Esophagus muscularis mucosa (tissue), 4 donors: ENCODE measurements around the gene THUMPD2. TPM values are rescaled to one million over a fixed set of nuclear protein-coding genes. Genes with fewer than 3 reads are reported as not detected.

Source experiments
- DNase-seq: peaks from one replicate; pipeline ENCODE4 v3.0.0-alpha.2; 2017; ENCODE audit errors: extremely low spot score
- H3K27ac ChIP-seq, 4 donors: fragments of 200-600 bp; sonication (generic); replicated peaks in 1 of 4; 1 replicate in 3 of 4; 2 replicates in 1 of 4; pipeline ENCODE4 v1.5.1; 2016 to 2019; ENCODE audit warnings: mild to moderate bottlenecking in 1 of 4
- H3K27me3 ChIP-seq, 4 donors: fragments of 200-600 bp; sonication (generic); one replicate each; pipeline versions ENCODE4 v1.5.1 to v1.6.0; 2016 to 2019
- H3K36me3 ChIP-seq, 4 donors: fragments of 200-600 bp; sonication (generic); one replicate each; pipeline ENCODE4 v1.5.1; 2016 to 2019
- H3K4me1 ChIP-seq, 4 donors: fragments of 200-600 bp; sonication (generic); one replicate each; pipeline ENCODE4 v1.5.1; 2016 to 2019
- H3K4me3 ChIP-seq, 4 donors: fragments of 200-600 bp; sonication (generic); 1 replicate in 2 of 4; 2 replicates in 2 of 4; pipeline ENCODE4 v1.5.1; 2016 to 2019; ENCODE audit warnings: mild to moderate bottlenecking in 4 of 4, moderate library complexity in 1 of 4
- H3K9me3 ChIP-seq, 4 donors: fragments of 200-600 bp; sonication (generic); 1 replicate in 3 of 4; 2 replicates in 1 of 4; pipeline ENCODE4 v1.5.1; 2016 to 2019
- EP300 ChIP-seq: sonication (generic); formaldehyde crosslinking; IDR thresholded peaks from one replicate; pipeline ENCODE4 v1.6.1; 2017; ENCODE audit warnings: antibody characterized with exemption
- POLR2A ChIP-seq: fragments of 450-650 bp; IDR thresholded peaks from one replicate; pipeline ENCODE4 v1.6.1; 2017; ENCODE audit warnings: antibody characterized with exemption, moderate library complexity, mild to moderate bottlenecking, low read depth
- POLR2AphosphoS5 ChIP-seq, 2 donors: sonication (generic); formaldehyde crosslinking; IDR thresholded peaks; one replicate each; pipeline ENCODE4 v1.6.1; 2017; ENCODE audit warnings: antibody characterized with exemption in 2 of 2
- WGBS: methylation state at CpG from one replicate; pipeline ENCODE4 v1.1.5; 2018; 5-methylcytosine and 5-hydroxymethylcytosine counted together
- intact Hi-C: fragments of 100-400 bp; cut with DNase I; formaldehyde crosslinking; loops from one replicate; pipeline ENCODE4 v1.15.1; 2023
- total RNA-seq, 4 donors: library from RNA; depleted of rRNA; stranded (reverse); fragments of >200 nt; gene quantifications; one replicate each; pipeline versions ENCODE4 v1.1.0 to v1.2.1, GENCODE V29; 2016
- TF ChIP-seq, protein P1 (sequence below), 3 experiments: fragments of 200-600 bp in 2 of 3; fragments of 450-650 bp in 1 of 3; sonication (generic) in 2 of 3; IDR thresholded peaks; one replicate each; pipeline ENCODE4 v1.5.1; 2017 to 2019; ENCODE audit warnings: antibody characterized with exemption in 3 of 3, mild to moderate bottlenecking in 2 of 3, moderate library complexity in 1 of 3

The THUMPD2 gene
- total RNA-seq, 4 donors from 2014 or later, result 5.4 to 10.9 (median 9.7) TPM

DNA sequence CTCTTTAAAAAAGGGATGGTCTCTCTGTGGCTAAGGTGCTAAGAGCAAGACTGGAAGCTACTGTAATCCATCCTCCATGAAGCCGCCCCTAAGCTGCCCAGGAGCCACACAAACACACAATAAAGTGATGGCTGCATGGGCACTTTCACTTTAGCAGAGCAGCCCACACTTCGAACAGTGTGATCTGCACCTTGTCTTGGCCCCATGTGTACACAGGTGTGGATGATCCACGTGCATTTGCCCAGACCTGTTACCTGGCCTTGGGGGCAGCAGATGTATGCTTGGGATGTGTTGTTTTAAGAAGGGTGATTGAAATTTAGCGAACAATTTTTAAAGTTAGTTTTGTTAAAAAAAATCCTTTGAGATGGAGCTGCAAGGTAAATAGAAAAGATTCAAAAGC, 73.4 kb downstream of the THUMPD2 start:
- Histone ChIP-seq H3K27ac (no peak overlapping the region), H3K4me3 (no peak overlapping the region), H3K9me3 (peaks cover 0 to 17% (median 14%) of the 10 kb centered on the region in 4 donors), H3K27me3 (no peaks in the 10 kb centered on the region), H3K36me3 (peaks cover 0 to 3% (median 0%) of the 10 kb centered on the region in 4 donors), H3K4me1 (no peaks in the 10 kb centered on the region)
- WGBS, result 72% methylated on average over 4 of the region's 4 CpGs
- intact Hi-C loops, result no loop called here
- DNase-seq, result no peak
- TF ChIP-seq EP300, result no peak
- TF ChIP-seq, protein P1, sequence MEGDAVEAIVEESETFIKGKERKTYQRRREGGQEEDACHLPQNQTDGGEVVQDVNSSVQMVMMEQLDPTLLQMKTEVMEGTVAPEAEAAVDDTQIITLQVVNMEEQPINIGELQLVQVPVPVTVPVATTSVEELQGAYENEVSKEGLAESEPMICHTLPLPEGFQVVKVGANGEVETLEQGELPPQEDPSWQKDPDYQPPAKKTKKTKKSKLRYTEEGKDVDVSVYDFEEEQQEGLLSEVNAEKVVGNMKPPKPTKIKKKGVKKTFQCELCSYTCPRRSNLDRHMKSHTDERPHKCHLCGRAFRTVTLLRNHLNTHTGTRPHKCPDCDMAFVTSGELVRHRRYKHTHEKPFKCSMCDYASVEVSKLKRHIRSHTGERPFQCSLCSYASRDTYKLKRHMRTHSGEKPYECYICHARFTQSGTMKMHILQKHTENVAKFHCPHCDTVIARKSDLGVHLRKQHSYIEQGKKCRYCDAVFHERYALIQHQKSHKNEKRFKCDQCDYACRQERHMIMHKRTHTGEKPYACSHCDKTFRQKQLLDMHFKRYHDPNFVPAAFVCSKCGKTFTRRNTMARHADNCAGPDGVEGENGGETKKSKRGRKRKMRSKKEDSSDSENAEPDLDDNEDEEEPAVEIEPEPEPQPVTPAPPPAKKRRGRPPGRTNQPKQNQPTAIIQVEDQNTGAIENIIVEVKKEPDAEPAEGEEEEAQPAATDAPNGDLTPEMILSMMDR (IDR thresholded peaks at IDR 0.05), result no peak
- TF ChIP-seq POLR2AphosphoS5 (IDR thresholded peaks at IDR 0.05), result no peak
- no peak for TF ChIP-seq POLR2A

DNA sequence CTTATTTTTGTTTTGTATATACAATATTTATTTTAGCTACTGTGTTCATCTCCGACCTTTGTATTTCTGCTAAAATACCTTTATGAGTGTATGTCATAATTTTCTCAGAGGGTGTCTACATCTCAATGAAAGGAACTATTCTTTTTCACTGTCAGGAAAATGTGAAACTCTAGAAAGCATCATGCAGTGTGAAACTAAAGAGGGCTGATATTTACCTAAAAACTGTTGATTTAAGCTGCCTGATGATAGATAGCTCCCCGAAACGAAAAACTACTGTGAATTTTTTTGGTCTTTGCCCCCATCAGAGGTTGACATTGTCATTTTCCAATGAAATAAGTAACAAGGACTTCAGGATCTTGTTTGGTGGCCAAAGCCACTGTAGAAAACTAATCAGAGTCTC, 74.5 kb downstream of the THUMPD2 start:
- WGBS, result 86% methylated on average over 3 of the region's 3 CpGs

DNA sequence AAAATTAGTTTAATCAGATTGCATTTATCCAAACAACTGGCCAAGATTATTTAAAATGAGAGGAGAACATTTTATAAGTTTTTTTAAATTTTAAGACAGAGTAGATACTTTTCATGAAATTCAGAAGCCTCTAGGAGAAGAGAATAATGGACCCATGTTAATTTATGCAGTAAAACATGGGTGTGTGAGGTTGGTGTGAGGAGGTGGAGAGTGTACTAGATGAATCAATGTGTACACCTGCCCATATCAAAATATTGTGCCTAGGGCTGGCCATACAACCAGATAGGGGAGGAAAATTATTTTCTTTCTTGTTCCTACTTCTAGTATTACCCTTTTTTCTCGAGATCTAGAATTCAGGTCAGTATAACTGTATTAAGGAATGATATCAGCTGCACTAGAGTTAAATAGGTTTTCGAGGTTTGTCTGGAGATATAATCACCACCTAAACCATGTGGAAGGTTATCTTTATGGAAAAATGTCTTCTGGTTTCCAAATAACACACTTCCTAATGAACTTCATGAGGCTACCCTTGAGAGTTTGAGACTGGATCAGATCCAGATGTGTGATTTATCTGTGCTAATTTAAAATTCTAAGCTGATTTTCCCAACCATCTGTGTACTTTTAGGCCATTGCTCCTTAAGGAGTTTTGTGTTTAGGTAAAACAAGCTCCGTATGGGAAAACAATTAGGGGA, 75.7 kb downstream of the THUMPD2 start:
- WGBS, result 88% methylated on average over 3 of the region's 3 CpGs
- peaks cover 0 to 3% (median 0%) of the 10 kb centered on the region in 4 donors for H3K36me3 ChIP-seq
- H3K4me1 ChIP-seq, result peaks cover 0 to under 1% (median 0%) of the 10 kb centered on the region in 4 donors
- no peak for DNase-seq
- H3K27me3 ChIP-seq, result no peaks in the 10 kb centered on the region
- H3K4me3 ChIP-seq, result no peak overlapping the region
- H3K27ac ChIP-seq, result no peak overlapping the region
- intact Hi-C loops, result no loop called here
- peaks cover 0 to 24% (median 22%) of the 10 kb centered on the region in 4 donors for H3K9me3 ChIP-seq
- no peak for TF ChIP-seq POLR2AphosphoS5 (IDR thresholded peaks at IDR 0.05)
- no peak for TF ChIP-seq POLR2A
- TF ChIP-seq, protein P1 (IDR thresholded peaks at IDR 0.05), result no peak
- TF ChIP-seq EP300, result no peak

More for the DNA sequence above, 74.5 kb downstream of the THUMPD2 start:
- TF ChIP-seq EP300 (no peak), POLR2AphosphoS5 (IDR thresholded peaks at IDR 0.05) (no peak), POLR2A (no peak)
- TF ChIP-seq, protein P1 (IDR thresholded peaks at IDR 0.05), result no peak
- no peak overlapping the region for H3K4me3 ChIP-seq
- intact Hi-C loops, result no loop called here
- peaks cover 0 to 3% (median 0%) of the 10 kb centered on the region in 4 donors for H3K36me3 ChIP-seq
- H3K9me3 ChIP-seq, result peaks cover 0 to 23% (median 20%) of the 10 kb centered on the region in 4 donors
- H3K27me3 ChIP-seq, result no peaks in the 10 kb centered on the region
- H3K4me1 ChIP-seq, result no peaks in the 10 kb centered on the region
- no peak for DNase-seq
- H3K27ac ChIP-seq, result no peak overlapping the region

DNA sequence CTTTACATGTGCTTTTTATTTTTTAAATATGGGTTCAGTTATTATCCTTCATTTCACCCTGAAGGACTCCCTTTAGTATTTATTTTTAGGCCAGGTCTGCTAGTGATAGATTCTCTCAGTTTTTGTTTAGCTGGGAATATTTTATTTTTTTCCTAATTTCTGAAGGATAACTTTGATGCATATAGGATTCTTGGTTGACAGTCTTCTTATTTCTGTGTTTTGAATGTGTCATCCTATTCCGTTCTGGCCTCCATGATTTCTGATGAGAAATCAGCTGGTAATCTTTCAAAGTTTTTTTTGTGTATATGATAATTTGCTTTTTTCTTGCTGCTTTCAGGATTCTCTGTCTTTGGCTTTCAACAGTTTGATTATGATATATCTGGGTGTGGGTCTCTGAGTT, 77.9 kb downstream of the THUMPD2 start:
- DNase-seq, result no peak
- no peaks in the 10 kb centered on the region for H3K27me3 ChIP-seq

More for the DNA sequence above, 77.9 kb downstream of the THUMPD2 start:
- Histone ChIP-seq H3K27ac (no peak overlapping the region), H3K36me3 (no peaks in the 10 kb centered on the region), H3K4me3 (no peak overlapping the region), H3K4me1 (peaks cover 12 to 22% (median 20%) of the 10 kb centered on the region in 4 donors), H3K9me3 (peaks cover 0 to 24% (median 22%) of the 10 kb centered on the region in 4 donors)
- TF ChIP-seq, protein P1 (IDR thresholded peaks at IDR 0.05), result no peak
- no peak for TF ChIP-seq EP300
- TF ChIP-seq POLR2A, result no peak
- no peak for TF ChIP-seq POLR2AphosphoS5 (IDR thresholded peaks at IDR 0.05)
- whole genome bisulfite sequencing, result 93% methylated on average over 1 of the region's 1 CpG
- intact Hi-C loops, result no loop called here
